Ishikawa (cell line): Measurements from ENCODE around the gene MEI4.

Source experiments
- CEBPB ChIP-seq: IDR thresholded peaks from 2 replicates; pipeline ENCODE4 v1.6.1; 2012
- CREB1 ChIP-seq: IDR thresholded peaks from 2 replicates; pipeline ENCODE4 v1.6.1; 2012; ENCODE audit warnings: low read depth
- EGR1 ChIP-seq: IDR thresholded peaks from 2 replicates; pipeline ENCODE4 v1.6.1; 2012
- EP300 ChIP-seq: IDR thresholded peaks from 2 replicates; pipeline ENCODE4 v1.6.1; 2012; ENCODE audit warnings: borderline replicate concordance
- FOXM1 ChIP-seq: IDR thresholded peaks from 2 replicates; pipeline ENCODE4 v1.6.1; 2012; ENCODE audit warnings: low read depth, borderline replicate concordance
- MAX ChIP-seq: IDR thresholded peaks from 2 replicates; pipeline ENCODE4 v1.6.1; 2012
- NFIC ChIP-seq: IDR thresholded peaks from 2 replicates; pipeline ENCODE4 v1.6.1; 2012
- RAD21 ChIP-seq: IDR thresholded peaks from 2 replicates; pipeline ENCODE4 v1.6.1; 2012; ENCODE audit warnings: low read depth
- REST ChIP-seq: IDR thresholded peaks from 2 replicates; pipeline ENCODE4 v1.6.1; 2012; ENCODE audit warnings: low read depth, mild to moderate bottlenecking
- TAF1 ChIP-seq: IDR thresholded peaks from 2 replicates; pipeline ENCODE4 v1.6.1; 2012; ENCODE audit warnings: low read depth, mild to moderate bottlenecking
- TCF12 ChIP-seq: IDR thresholded peaks from 2 replicates; pipeline ENCODE4 v1.6.1; 2012; ENCODE audit warnings: low read depth
- TEAD4 ChIP-seq: IDR thresholded peaks from 2 replicates; pipeline ENCODE4 v1.6.1; 2012
- USF1 ChIP-seq: IDR thresholded peaks from 2 replicates; pipeline ENCODE4 v1.6.1; 2012
- YY1 ChIP-seq: IDR thresholded peaks from 2 replicates; pipeline ENCODE4 v1.6.1; 2012; ENCODE audit warnings: low read depth
- ZBTB7A ChIP-seq: IDR thresholded peaks from 2 replicates; pipeline ENCODE4 v1.6.1; 2012; ENCODE audit warnings: low read depth

MEI4 gene

GRCh38 chr6:77653816-77654215 lies 977 bp downstream of the MEI4 start:
- TF ChIP-seq ZBTB7A (no peak), FOXM1 (no peak), MAX (no peak), TAF1 (no peak), EGR1 (no peak), REST (no peak), EP300 (no peak), USF1 (no peak), CEBPB (no peak), CREB1 (no peak), TEAD4 (no peak), TCF12 (no peak), NFIC (no peak), YY1 (no peak), RAD21 (no peak)

GRCh38 chr6:77656999-77657764 lies 4.3 kb downstream of the MEI4 start:
- TF ChIP-seq EP300 (no peak), TEAD4 (no peak), USF1 (no peak), YY1 (no peak), ZBTB7A (no peak), RAD21 (no peak), MAX (no peak), TCF12 (no peak), NFIC (no peak), CEBPB (no peak), FOXM1 (no peak), TAF1 (no peak), EGR1 (no peak), CREB1 (no peak), REST (no peak)

GRCh38 chr6:77666340-77666739 lies 13.5 kb downstream of the MEI4 start:
- TF ChIP-seq FOXM1 = no peak
- TF ChIP-seq EP300 = no peak
- TF ChIP-seq EGR1 = no peak
- no peak for TF ChIP-seq TAF1
- TF ChIP-seq TCF12 = no peak
- TF ChIP-seq NFIC = no peak
- no peak for TF ChIP-seq ZBTB7A
- TF ChIP-seq REST = no peak
- no peak for TF ChIP-seq MAX
- no peak for TF ChIP-seq YY1
- no peak for TF ChIP-seq USF1
- no peak for TF ChIP-seq CEBPB
- TF ChIP-seq TEAD4 = no peak
- no peak for TF ChIP-seq RAD21
- no peak for TF ChIP-seq CREB1
